ENCODE data around the gene PRRT2.
"Not testable (repeated sequence)": the region's sequence is repeated elsewhere in the genome, so short reads cannot be mapped to it uniquely, and the experiment has no call there.

The PRRT2 gene

GRCh38 chr16:29833219-29833618 lies 21.2 kb downstream of the PRRT2 start:
- DNase-seq (ENCODE audit: low spot score) = not testable (repeated sequence)

DNA sequence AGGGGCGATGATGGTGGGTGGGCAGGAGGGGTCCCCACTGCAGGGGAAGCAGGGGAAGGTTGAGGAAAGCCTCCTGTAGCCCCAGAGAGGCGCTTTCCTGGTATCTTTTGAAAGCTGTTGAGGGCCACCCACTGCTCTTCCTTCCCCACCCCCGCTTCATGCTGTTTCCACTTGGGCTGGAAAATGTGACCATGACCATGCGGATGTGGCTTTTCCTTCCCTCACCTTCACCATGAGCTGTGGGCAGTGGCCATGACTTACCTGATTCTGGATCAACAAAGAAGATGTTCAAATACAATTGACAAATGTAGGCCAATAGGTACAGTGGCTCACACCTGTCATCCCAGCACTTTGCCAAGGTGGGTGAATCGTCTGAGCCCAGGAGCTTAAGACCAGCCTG lies 22.1 kb downstream of the PRRT2 start:
- no peak for DNase-seq (ENCODE audit: low spot score)

DNA sequence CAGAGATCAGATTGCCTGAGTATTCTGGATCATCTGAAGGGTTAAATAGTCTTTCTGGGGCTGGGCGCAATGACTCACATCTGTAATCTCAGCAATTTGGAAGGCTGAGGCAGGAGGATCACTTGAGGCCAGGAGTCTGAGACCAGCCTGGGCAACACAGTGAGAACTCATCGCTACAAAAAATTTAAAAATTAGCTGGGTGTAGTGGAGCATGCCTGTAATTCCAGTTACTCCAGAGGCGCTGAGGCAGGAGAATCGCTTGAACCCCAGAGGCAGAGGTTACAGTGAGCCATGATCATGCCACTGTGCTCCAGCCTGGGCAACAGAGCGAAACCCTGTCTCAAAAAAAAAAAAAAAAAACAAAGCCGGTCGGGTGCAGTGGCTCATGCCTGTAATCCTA lies 23.9 kb downstream of the PRRT2 start:
- DNase-seq (ENCODE audit: low spot score) = no peak

- no peak for DNase-seq (ENCODE audit: low spot score)
Measured at GRCh38 chr16:29836623-29837022, 24.6 kb downstream of the PRRT2 start.

GRCh38 chr16:29837841-29838240 lies 25.8 kb downstream of the PRRT2 start:
- no peak for DNase-seq (ENCODE audit: low spot score)

DNA sequence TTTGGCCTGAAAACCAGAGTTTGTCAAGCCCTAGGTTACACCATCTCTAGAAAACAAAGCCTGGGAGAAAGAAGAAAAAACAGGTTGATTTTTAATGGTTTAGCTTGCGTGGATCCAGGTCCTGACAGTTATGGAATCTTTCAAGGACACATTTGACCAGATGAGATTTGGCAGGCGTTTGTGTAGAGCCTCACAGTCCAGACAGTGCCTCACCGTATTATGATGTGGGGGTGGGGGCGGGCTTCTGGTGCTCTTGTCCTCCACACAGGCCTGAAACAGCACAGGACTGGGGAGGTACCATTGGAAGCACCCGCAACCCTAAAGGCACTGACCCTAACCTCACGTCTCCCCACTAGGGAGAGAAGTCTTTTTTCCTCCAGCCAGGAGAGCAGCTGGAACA lies 27.8 kb downstream of the PRRT2 start:
- no peak for DNase-seq (ENCODE audit: low spot score)

- no peak for DNase-seq (ENCODE audit: low spot score)
Measured at GRCh38 chr16:29840240-29840639, 28.2 kb downstream of the PRRT2 start.

- DNase-seq (ENCODE audit: low spot score) = no peak
Measured at GRCh38 chr16:29841631-29842030, 29.6 kb downstream of the PRRT2 start.

DNA sequence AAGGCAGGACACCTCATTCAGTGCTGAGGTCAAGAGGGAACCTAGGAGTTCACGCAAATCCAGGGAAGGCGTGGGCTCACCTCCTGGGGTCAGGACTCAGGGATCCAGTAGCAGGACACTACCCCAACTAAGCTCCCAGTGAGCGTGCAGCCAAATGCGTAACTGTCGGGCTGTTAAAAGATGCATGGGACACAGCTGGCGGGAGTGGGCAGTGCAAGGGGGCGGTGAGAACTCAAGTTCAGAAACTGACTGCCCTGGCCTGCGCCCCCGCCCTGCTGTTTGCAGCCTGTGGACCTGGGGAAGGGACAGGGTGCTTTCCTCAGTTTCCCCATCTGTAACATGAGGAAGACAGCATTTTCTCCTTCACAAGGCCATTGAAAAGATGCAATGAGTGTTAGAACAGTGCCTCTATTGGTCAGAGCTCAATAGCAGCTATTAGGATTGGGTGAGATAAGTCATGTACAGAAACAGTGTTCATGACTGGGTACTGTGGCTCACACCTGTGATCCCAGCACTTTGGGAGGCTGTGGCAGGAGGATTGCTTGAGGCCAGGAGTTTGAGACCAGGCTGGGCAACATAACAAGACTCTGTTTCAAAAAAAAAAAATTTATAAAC lies 30.8 kb downstream of the PRRT2 start:
- no peak for DNase-seq (ENCODE audit: low spot score)

- DNase-seq (ENCODE audit: low spot score) = no peak
Measured at GRCh38 chr16:29843931-29844330, 31.9 kb downstream of the PRRT2 start.

DNA sequence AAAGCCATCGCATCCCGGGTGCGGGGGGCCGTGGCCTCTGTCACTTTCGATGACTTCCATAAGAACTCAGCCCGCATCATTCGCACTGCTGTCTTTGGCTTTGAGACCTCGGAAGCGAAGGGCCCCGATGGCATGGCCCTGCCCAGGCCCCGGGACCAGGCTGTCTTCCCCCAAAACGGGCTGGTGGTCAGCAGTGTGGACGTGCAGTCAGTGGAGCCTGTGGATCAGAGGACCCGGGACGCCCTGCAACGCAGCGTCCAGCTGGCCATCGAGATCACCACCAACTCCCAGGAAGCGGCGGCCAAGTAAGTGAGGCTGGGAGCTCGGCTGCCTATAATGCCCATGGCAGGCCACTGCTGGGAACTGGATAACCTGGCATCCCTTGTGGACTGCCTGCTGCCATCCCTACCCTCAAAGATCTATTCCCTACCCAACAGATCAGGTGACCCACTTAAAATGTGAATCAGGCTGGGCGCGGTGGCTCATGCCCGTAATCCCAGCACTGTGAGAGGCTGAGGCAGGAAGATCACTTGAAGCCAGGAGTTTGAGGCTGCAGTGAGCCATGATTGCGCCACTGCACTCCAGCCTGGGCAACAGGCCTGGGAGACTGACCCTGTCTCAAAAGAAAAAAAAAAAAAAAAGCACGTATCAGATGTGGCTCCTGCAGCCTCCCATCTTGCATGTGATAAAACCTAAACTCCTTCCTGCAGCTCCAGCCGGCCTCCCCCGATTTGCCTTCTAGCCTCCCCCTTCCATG lies 32.8 kb downstream of the PRRT2 start:
- no peak for DNase-seq (ENCODE audit: low spot score)

DNA sequence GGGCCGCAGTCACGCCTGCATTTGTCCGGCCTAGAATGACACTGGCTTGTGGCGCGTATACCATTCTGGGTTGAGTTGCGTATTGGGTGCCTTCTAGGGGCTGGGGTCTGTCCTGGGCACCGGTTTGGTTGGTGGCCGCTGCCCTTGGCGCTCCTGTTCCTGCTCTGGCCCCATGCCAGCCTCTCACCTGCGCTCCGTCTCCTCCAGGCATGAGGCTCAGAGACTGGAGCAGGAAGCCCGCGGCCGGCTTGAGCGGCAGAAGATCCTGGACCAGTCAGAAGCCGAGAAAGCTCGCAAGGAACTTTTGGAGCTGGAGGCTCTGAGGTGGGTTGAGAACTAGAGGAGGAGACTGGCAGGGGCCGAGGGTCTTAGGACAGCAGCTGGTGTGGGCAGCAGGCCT lies 33.7 kb downstream of the PRRT2 start:
- no peak for DNase-seq (ENCODE audit: low spot score)

- peak; percentile 82 for DNase-seq (ENCODE audit: low spot score)
Measured at GRCh38 chr16:29848420-29849297, 36.7 kb downstream of the PRRT2 start.

DNA sequence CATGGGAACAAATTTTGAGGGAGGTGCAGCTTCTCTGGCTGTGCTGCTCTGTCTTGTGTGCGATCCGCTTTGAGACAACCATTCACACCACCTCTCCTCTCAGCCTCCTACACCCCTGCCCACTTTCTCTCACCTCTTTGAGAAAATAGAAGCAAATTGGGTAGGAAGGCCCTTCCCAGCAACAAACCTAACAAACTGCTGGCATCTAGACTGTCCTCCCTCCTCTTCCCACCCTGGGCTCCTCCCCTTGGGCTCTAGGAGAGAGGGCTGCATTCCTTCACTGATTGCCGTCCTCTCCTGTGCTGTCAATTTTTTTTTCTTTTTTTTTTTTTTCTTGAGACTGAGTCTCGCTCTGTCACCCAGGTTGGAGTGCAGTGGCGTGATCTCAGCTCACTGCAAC lies 37.5 kb downstream of the PRRT2 start:
- no peak for DNase-seq (ENCODE audit: low spot score)

- no peak for DNase-seq (ENCODE audit: low spot score)
Measured at GRCh38 chr16:29850998-29851397, 39.0 kb downstream of the PRRT2 start.

DNA sequence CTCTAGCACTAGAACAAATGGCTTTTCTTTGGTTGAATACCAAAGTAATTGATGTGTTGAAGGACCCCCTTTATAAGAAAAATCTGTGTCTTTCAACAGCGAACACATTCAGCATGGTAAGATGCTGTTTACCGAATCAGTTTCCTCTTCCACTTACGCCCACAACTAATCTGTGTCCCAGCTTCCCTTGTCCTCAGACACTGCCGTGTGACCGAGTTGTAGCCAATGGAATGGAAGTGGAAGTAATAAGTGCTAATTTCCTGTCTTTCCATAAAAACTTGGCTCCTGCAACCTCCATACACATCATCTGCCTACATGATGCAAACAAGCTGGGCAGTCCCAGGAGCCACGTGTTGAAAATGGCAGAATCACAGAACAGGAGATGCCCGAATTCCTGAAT lies 40.7 kb downstream of the PRRT2 start:
- DNase-seq (ENCODE audit: low spot score) = no peak

DNA sequence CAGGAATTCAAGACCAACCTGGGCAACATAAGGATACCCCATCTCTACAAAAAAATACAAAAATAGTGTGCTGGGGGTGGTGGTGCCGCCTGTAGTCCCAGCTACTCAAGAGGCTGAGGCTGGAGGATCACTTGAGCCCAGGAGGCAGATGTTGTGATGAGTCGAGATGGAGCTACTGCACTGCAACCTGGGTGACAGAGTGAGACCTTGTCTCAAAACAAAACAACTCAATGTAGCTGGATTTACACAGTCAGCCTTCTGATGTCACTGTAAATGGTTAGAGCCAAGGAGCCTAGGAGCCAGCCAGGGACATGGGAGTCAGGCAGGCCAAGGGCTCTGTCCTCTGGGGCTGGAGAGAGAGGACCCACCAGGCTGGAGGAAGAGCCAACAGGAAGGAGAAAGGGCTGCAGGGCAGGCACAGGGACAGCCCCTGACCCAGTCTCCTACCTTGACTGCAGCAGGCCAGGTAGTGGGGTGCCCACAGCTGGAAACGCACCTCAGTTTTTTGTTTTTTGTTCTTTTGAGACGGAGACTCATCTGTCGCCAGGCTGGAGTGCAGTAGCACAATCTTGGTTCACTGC lies 42.6 kb downstream of the PRRT2 start:
- DNase-seq (ENCODE audit: low spot score) = no peak

DNA sequence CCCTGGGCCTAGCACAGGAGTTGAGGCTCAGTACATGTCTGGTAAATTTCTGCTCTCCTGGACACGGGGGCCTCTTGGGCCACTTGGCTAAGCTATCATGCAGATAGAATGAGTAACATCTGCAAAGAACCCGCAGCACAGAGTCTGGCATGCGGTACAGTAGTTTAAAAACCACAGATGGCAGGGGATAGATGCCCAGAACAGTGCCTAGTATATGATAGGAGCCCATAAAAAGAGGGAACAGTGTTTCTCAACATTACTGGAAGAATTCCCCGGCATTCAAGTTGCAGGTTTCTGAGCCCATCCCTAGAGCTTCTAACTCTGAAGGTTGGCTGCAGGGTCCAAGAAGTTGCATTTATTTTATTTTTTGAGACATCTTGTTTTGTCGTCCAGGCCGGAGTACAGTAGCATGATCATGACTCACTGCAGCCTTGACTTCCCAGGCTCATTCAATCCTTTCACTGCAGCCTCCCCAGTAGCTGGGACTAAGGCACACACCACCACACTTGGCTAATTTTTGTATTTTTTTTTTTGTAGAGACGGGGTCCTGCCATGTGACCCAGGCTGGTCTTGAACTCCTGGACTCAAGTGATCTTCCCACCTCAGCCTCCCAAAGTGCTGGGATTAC lies 45.3 kb downstream of the PRRT2 start:
- no peak for DNase-seq (ENCODE audit: low spot score)

GRCh38 chr16:29858149-29858849 lies 46.3 kb downstream of the PRRT2 start:
- DNase-seq (ENCODE audit: low spot score) = no peak

DNA sequence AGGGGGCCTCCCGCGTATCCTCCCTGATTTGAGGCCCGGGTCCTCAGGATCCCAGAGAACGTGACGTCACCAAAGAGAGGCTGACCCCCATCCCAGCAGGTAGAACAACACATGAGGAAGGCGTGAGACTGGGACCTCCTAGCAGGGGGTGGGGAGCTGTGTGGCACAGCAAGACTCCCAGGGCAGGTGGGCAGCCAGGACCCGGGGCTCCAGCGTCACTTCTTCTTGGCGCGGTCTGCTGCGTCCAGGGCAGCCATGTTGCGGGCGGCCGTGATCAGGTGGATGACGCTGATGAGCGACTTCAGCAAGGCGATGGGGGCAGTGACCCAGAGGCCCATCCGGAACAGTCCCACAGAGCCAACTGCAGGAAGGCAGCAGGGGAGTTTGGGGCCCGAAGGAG lies 47.0 kb downstream of the PRRT2 start:
- no peak for DNase-seq (ENCODE audit: low spot score)

GRCh38 chr16:29860218-29860617 lies 48.2 kb downstream of the PRRT2 start:
- DNase-seq (ENCODE audit: low spot score) = no peak
